Adrenal gland (tissue), 5 donors: ENCODE results near the gene FAM89A.
"Not testable (repeated sequence)": the region's sequence is repeated elsewhere in the genome, so short reads cannot be mapped to it uniquely, and the experiment has no call there.

Source experiments
- POLR2A ChIP-seq, 2 donors: fragments of 450-650 bp; IDR thresholded peaks; one replicate each; pipeline ENCODE4 v1.6.1; 2017; ENCODE audit warnings: antibody characterized with exemption in 2 of 2, mild to moderate bottlenecking in 2 of 2, moderate library complexity in 1 of 2
- TF ChIP-seq, protein P1 (sequence below), 6 experiments: fragments of 450-650 bp in 4 of 6; fragments of 200-600 bp in 2 of 6; sonication (generic) in 1 of 6; IDR thresholded peaks; 1 replicate in 5 of 6; 2 replicates in 1 of 6; pipeline versions ENCODE4 v1.5.1 to v1.8.0; 2016 to 2021; ENCODE audit warnings: antibody characterized with exemption in 6 of 6, mild to moderate bottlenecking in 2 of 6, moderate library complexity in 1 of 6
- donor health status: DM: no; HTN: no; CAD: no.

DNA sequence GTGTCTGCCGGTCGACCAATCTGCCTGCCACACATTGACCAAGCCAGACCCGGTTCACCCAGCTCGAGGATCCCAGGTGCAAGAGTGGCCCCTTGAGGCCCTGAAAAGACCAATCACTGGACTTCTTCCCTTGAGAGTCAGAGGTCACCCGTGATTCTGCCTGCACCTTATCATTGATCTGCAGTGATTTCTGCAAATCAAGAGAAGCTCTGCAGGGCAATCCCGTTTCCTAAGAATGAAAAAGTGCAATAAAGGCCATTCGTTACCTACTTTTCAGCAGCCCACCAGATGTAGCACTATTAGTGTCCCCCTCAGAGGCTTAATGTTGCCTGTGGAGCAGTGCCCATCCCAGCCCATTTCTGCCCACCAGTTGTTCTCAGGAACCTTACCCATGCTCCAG lies 17.5 kb downstream of the FAM89A start:
- TF ChIP-seq, protein P1, sequence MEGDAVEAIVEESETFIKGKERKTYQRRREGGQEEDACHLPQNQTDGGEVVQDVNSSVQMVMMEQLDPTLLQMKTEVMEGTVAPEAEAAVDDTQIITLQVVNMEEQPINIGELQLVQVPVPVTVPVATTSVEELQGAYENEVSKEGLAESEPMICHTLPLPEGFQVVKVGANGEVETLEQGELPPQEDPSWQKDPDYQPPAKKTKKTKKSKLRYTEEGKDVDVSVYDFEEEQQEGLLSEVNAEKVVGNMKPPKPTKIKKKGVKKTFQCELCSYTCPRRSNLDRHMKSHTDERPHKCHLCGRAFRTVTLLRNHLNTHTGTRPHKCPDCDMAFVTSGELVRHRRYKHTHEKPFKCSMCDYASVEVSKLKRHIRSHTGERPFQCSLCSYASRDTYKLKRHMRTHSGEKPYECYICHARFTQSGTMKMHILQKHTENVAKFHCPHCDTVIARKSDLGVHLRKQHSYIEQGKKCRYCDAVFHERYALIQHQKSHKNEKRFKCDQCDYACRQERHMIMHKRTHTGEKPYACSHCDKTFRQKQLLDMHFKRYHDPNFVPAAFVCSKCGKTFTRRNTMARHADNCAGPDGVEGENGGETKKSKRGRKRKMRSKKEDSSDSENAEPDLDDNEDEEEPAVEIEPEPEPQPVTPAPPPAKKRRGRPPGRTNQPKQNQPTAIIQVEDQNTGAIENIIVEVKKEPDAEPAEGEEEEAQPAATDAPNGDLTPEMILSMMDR (IDR thresholded peaks at IDR 0.05), result not testable (repeated sequence)
- not testable (repeated sequence) for TF ChIP-seq POLR2A (IDR thresholded peaks at IDR 0.05)
